DND-41 (cell line): ENCODE measurements around the gene KAZN.

ENCODE experiments used
- ATAC-seq: fragments of 200-7000 bp; cut with Tn5 transposase; 3 replicates; pipeline ENCODE4 v1.9.1; 2021; ENCODE audit warnings: low read depth; ENCODE audit not compliant: insufficient read depth
- DNase-seq: peaks from one replicate; pipeline ENCODE4 v3.0.0-alpha.2; 2020
- H2AFZ ChIP-seq: 2 replicates; pipeline ENCODE4 v1.6.0; 2012; ENCODE audit warnings: low read depth, low read length
- H3K27ac ChIP-seq: 2 replicates; pipeline ENCODE4 v1.5.1; 2012; ENCODE audit warnings: low read length, inconsistent platforms
- H3K27me3 ChIP-seq: fragments of 200-600 bp; sonication (generic); 2 replicates; pipeline ENCODE4 v1.6.0; 2012; ENCODE audit warnings: low read length, mild to moderate bottlenecking, inconsistent platforms; ENCODE audit not compliant: insufficient read depth, poor library complexity
- H3K36me3 ChIP-seq: 2 replicates; pipeline ENCODE4 v1.5.1; 2012; ENCODE audit warnings: low read length, inconsistent platforms; ENCODE audit not compliant: insufficient read depth
- H3K4me1 ChIP-seq: 2 replicates; pipeline ENCODE4 v1.5.1; 2012; ENCODE audit warnings: mild to moderate bottlenecking, low read length; ENCODE audit not compliant: insufficient read depth
- H3K4me2 ChIP-seq: 2 replicates; pipeline ENCODE4 v1.6.0; 2012; ENCODE audit warnings: mild to moderate bottlenecking, moderate library complexity, low read length, inconsistent platforms; ENCODE audit not compliant: insufficient read depth
- H3K4me3 ChIP-seq, 2 experiments: fragments of 200-600 bp in 1 of 2; shearing (Covaris generic) in 1 of 2; 2 replicates each; pipeline ENCODE4 v1.5.1; 2012 to 2016; ENCODE audit warnings: inconsistent platforms in 2 of 2, low read length in 2 of 2, mild to moderate bottlenecking in 2 of 2, low read depth in 1 of 2, moderate library complexity in 1 of 2
- H3K79me2 ChIP-seq: 2 replicates; pipeline ENCODE4 v1.6.0; 2012; ENCODE audit warnings: low read length, inconsistent platforms; ENCODE audit not compliant: insufficient read depth
- H3K9ac ChIP-seq: 2 replicates; pipeline ENCODE4 v1.6.0; 2012; ENCODE audit warnings: low read depth, mild to moderate bottlenecking, inconsistent platforms, low read length, moderate library complexity
- H3K9me3 ChIP-seq: 2 replicates; pipeline ENCODE4 v1.5.1; 2012; ENCODE audit warnings: low read length, moderate library complexity, mild to moderate bottlenecking, inconsistent platforms; ENCODE audit not compliant: insufficient read depth, severe bottlenecking
- H4K20me1 ChIP-seq: 2 replicates; pipeline ENCODE4 v1.6.0; 2012; ENCODE audit warnings: low read length; ENCODE audit not compliant: insufficient read depth
- CTCF ChIP-seq: IDR thresholded peaks from 2 replicates; pipeline ENCODE4 v1.5.1; 2012; ENCODE audit warnings: borderline replicate concordance, low read length, moderate library complexity, mild to moderate bottlenecking; ENCODE audit not compliant: poor library complexity, severe bottlenecking; ENCODE audit errors: extremely low read depth
- EZH2 ChIP-seq: IDR thresholded peaks from 3 replicates; pipeline ENCODE4 v1.6.1; 2012; ENCODE audit warnings: borderline replicate concordance, low read depth, mild to moderate bottlenecking, moderate library complexity, low read length, inconsistent platforms; ENCODE audit not compliant: severe bottlenecking

Gene KAZN

DNA sequence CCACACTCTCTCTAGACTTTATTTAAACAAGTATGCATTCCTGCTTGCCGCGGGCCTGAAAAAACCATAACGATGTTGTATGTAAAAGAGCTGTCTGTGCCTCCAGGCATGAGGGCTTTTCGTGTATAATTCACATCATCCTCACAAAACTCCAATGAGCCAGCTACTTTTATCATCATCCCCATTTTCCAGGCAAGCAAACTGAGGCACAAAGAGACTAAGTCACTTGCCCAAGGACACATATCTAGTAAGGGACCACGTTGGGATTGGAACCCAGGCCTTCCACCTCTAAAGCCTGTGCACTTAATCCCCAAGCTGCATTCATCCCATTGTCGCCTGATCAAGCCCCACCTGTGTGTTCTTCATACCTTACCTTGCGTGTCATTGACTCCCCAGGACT lies 226.9 kb downstream of the KAZN start:
- TF ChIP-seq EZH2, result no peak
- TF ChIP-seq CTCF, result no peak
- H3K4me2 ChIP-seq, result no peak overlapping the region
- peaks cover 4% of the 10 kb centered on the region; the same call in 1 of the 2 replicates for H4K20me1 ChIP-seq
- H3K27me3 ChIP-seq, result no peaks in the 10 kb centered on the region
- no peaks in the 10 kb centered on the region for H3K4me1 ChIP-seq
- H3K9me3 ChIP-seq, result no peaks in the 10 kb centered on the region
- H3K27ac ChIP-seq, result no peak overlapping the region
- no peak overlapping the region for H2AFZ ChIP-seq
- H3K36me3 ChIP-seq, result no peaks in the 10 kb centered on the region
- H3K4me3 ChIP-seq, result no peak overlapping the region
- ATAC-seq (no peak), DNase-seq (no peak)
- no peaks in the 10 kb centered on the region for H3K79me2 ChIP-seq
- no peak overlapping the region for H3K9ac ChIP-seq

DNA sequence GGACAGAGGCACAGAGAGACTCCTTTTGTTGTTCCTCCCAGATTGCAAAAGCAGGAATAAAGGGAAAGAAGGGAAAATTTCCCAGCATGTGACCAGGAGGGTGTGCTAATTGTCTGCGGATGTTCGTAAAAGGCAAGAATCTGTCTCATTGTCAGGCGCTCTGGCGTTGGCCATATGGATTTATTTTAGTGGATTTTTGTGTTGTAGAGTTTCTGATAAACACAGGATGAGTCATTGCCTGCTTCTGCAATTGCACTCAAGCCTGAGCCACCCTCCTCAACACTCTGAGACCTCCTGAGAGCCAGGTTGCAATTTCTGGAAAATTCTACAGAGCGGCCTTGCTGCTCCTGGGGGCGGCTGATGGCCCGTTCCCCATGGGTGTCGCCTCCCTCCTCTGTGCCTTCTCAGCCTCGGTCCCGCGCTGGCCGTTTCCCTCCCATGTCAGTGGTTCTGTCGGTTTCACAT lies 227.7 kb downstream of the KAZN start:
- DNase-seq, result no peak
- H3K27me3 ChIP-seq, result no peaks in the 10 kb centered on the region
- no peak overlapping the region for H3K27ac ChIP-seq
- TF ChIP-seq CTCF (no peak), EZH2 (no peak)
- H2AFZ ChIP-seq, result no peak overlapping the region
- no peaks in the 10 kb centered on the region for H3K9me3 ChIP-seq
- H3K36me3 ChIP-seq, result no peaks in the 10 kb centered on the region
- no peak overlapping the region for H3K9ac ChIP-seq
- H4K20me1 ChIP-seq, result peaks cover 4% of the 10 kb centered on the region; the same call in 1 of the 2 replicates
- H3K79me2 ChIP-seq, result no peaks in the 10 kb centered on the region
- no peak for ATAC-seq
- no peak overlapping the region for H3K4me3 ChIP-seq
- H3K4me1 ChIP-seq, result no peaks in the 10 kb centered on the region
- H3K4me2 ChIP-seq, result no peak overlapping the region

GRCh38 chr1:14826731-14827326 lies 228.3 kb downstream of the KAZN start:
- Histone ChIP-seq H3K36me3 (no peaks in the 10 kb centered on the region), H3K4me1 (no peaks in the 10 kb centered on the region), H3K27ac (no peak overlapping the region), H3K9ac (no peak overlapping the region), H3K4me3 (no peak overlapping the region), H3K79me2 (no peaks in the 10 kb centered on the region), H3K9me3 (no peaks in the 10 kb centered on the region), H3K27me3 (no peaks in the 10 kb centered on the region), H2AFZ (no peak overlapping the region), H4K20me1 (peaks cover 4% of the 10 kb centered on the region; the same call in 1 of the 2 replicates), H3K4me2 (no peak overlapping the region)
- DNase-seq (no peak), ATAC-seq (no peak)
- TF ChIP-seq EZH2 (no peak), CTCF (no peak)
